ENCODE results near the gene CRBN. TPM values are rescaled to one million over a fixed set of nuclear protein-coding genes. Genes with fewer than 3 reads are reported as not detected.

Gene CRBN
- total and polyA plus RNA-seq, 9 of the 15 experiments (the other 6 are each of a cell fraction or from before 2014, with no cell fraction given) = 40.8 to 331 (median 57.4) TPM

DNA sequence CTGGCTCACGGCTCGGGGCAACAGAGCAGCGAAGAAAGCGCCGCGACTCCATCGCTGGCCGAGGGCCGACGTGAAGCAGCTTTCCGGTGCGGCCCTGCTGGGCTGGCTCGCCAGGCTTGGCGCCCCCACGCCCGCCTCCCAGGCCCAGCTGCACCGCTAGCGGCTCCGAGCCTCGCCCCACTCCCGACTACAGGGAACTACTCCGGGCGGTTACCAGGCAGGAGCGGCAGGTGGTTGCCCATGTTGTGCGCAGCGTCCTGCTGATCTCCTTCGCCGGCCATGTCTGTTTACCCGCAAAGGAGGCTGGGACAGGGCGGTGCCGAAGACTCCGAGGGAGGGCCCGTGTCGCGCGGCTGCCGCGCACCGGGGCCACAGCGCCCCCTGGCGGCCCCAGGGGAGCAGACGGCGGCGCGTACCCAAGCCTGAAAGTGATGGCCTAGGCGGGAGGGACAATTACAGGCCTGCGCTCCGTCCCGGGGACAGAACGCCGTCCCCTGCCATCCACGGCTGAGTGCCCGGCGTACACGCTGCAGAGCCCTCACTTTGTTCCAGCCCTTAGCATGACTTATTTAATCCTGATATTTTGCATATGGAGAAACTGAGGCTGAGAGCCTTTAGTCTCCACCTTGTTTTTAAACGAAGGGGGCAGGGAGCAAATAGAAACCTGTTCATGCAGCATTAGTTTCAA, at the start of gene CRBN (continued):
- TF ChIP-seq, protein P1, sequence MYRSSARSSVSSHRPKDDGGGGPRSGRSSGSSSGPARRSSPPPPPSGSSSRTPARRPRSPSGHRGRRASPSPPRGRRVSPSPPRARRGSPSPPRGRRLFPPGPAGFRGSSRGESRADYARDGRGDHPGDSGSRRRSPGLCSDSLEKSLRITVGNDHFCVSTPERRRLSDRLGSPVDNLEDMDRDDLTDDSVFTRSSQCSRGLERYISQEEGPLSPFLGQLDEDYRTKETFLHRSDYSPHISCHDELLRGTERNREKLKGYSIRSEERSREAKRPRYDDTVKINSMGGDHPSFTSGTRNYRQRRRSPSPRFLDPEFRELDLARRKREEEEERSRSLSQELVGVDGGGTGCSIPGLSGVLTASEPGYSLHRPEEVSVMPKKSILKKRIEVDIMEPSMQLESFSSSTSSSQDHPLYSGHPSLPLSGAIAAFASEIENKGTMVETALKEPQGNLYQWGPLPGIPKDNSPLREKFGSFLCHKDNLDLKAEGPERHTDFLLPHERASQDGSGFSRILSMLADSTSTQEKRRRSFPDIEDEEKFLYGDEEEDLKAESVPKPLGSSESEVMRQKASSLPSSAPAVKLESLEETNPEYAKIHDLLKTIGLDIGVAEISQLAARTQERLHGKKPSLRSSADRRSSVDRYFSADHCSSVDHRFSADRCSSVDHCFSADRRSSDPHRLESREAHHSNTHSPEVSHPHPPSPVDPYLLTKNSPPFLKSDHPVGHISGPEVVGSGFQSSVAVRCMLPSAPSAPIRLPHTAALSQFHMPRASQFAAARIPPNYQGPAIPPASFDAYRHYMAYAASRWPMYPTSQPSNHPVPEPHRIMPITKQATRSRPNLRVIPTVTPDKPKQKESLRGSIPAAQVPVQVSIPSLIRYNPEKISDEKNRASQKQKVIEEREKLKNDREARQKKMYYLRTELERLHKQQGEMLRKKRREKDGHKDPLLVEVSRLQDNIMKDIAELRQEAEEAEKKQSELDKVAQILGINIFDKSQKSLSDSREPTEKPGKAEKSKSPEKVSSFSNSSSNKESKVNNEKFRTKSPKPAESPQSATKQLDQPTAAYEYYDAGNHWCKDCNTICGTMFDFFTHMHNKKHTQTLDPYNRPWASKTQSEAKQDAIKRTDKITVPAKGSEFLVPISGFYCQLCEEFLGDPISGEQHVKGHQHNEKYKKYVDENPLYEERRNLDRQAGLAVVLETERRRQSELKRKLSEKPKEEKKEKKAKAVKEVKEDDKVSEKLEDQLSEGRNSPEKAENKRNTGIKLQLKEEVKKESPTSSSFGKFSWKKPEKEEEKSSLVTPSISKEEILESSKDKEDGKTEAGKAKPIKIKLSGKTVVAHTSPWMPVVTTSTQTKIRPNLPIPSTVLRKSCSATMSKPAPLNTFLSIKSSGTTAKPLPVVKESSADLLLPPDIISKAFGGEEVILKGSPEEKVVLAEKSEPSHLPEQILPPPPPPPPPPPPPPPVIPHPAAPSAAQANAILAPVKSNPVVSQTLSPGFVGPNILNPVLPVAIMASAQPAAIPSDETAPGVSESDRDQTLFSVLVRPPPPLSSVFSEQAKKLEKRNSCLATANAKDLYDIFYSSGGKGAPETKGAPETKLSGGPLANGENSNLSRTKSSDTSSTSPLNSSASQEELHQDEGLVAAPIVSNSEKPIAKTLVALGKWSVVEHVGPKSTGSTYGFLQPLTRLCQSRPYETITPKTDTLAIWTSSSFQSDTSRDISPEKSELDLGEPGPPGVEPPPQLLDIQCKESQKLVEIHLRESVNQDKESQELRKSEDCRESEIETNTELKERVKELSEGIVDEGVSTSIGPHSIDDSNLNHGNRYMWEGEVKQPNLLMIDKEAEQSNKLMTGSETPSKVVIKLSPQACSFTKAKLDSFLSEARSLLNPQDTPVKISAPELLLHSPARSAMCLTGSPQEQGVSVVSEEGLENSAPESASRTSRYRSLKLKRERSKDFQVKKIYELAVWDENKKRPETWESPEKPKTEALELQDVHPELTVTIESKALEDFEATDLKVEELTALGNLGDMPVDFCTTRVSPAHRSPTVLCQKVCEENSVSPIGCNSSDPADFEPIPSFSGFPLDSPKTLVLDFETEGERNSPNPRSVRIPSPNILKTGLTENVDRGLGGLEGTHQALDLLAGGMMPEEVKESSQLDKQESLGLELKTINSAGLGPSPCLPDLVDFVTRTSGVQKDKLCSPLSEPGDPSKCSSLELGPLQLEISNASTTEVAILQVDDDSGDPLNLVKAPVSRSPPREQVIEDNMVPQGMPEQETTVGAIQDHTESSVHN (IDR thresholded peaks at IDR 0.05; ENCODE audit: borderline replicate concordance in 1 of 2, low read depth in 1 of 2) = no peak
- peak; percentile 27; the same call in 1 of the 2 replicates for TF ChIP-seq EP300 (IDR thresholded peaks at IDR 0.05; ENCODE audit: low read length)
- TF ChIP-seq MTF1 (CRISPR knock-in tag; IDR thresholded peaks at IDR 0.05; ENCODE audit: borderline replicate concordance) = no peak
- TF ChIP-seq NR1H2 (CRISPR knock-in tag; IDR thresholded peaks at IDR 0.05) = no peak
- no peak for TF ChIP-seq ZNF217 (CRISPR knock-in tag; IDR thresholded peaks at IDR 0.05)
- TF ChIP-seq POLR2G (IDR thresholded peaks at IDR 0.05; ENCODE audit: low read depth, low read length) = peak; percentile 97
- TF ChIP-seq GATA2 (CRISPR knock-in tag; IDR thresholded peaks at IDR 0.05) = no peak
- TF ChIP-seq ZFPM2 (CRISPR knock-in tag; IDR thresholded peaks at IDR 0.05) = no peak
- TF ChIP-seq ELF4 (CRISPR knock-in tag; IDR thresholded peaks at IDR 0.05) = no peak
- TF ChIP-seq HOXB6 (CRISPR knock-in tag; IDR thresholded peaks at IDR 0.05; ENCODE audit: borderline replicate concordance) = no peak
- TF ChIP-seq, protein P2, sequence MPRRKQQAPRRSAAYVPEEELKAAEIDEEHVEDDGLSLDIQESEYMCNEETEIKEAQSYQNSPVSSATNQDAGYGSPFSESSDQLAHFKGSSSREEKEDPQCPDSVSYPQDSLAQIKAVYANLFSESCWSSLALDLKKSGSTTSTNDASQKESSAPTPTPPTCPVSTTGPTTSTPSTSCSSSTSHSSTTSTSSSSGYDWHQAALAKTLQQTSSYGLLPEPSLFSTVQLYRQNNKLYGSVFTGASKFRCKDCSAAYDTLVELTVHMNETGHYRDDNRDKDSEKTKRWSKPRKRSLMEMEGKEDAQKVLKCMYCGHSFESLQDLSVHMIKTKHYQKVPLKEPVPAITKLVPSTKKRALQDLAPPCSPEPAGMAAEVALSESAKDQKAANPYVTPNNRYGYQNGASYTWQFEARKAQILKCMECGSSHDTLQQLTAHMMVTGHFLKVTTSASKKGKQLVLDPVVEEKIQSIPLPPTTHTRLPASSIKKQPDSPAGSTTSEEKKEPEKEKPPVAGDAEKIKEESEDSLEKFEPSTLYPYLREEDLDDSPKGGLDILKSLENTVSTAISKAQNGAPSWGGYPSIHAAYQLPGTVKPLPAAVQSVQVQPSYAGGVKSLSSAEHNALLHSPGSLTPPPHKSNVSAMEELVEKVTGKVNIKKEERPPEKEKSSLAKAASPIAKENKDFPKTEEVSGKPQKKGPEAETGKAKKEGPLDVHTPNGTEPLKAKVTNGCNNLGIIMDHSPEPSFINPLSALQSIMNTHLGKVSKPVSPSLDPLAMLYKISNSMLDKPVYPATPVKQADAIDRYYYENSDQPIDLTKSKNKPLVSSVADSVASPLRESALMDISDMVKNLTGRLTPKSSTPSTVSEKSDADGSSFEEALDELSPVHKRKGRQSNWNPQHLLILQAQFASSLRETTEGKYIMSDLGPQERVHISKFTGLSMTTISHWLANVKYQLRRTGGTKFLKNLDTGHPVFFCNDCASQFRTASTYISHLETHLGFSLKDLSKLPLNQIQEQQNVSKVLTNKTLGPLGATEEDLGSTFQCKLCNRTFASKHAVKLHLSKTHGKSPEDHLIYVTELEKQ (CRISPR knock-in tag; IDR thresholded peaks at IDR 0.05) = no peak

All from K562 (cell line).